Measurements from ENCODE around the gene SP1.

- TF ChIP-seq POLR2A (IDR thresholded peaks at IDR 0.05) (no peak), CTCF (IDR thresholded peaks at IDR 0.05) (no peak)
These were observed 32.1 kb upstream of the SP1 start for GRCh38 chr12:53347905-53348304.
